Vagina (tissue), 2 donors: ENCODE data around the gene DDC.

Experiments used
- POLR2A ChIP-seq, 2 donors: fragments of 450-650 bp; IDR thresholded peaks; one replicate each; pipeline ENCODE4 v1.6.1; 2017; ENCODE audit warnings: antibody characterized with exemption in 2 of 2, mild to moderate bottlenecking in 2 of 2, moderate library complexity in 2 of 2
- TF ChIP-seq, protein P1 (sequence below), 3 experiments: fragments of 450-650 bp in 2 of 3; fragments of 200-600 bp in 1 of 3; sonication (generic) in 1 of 3; IDR thresholded peaks; one replicate each; pipeline ENCODE4 v1.5.1; 2017 to 2019; ENCODE audit warnings: antibody characterized with exemption in 3 of 3, mild to moderate bottlenecking in 2 of 3, moderate library complexity in 2 of 3

DNA sequence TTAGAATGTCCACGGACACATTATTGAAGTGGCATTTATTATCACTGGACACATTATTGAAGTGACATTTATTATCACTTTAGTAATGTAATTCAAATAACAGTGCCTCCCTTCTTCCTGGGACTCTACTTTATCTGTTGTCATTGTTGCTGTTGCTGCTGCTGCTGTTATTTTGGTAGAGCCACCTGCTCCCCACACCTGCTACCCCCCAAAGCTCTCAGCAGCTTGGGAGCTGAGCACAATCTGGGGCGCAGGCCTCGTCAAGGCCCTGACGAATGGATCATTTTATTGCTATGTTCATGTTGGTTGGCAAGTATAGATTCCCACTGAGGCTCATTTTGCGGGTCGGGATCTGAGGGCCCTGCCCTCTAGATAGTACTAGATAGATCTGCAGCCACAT is 139.9 kb downstream of the DDC start:
- TF ChIP-seq, protein P1, sequence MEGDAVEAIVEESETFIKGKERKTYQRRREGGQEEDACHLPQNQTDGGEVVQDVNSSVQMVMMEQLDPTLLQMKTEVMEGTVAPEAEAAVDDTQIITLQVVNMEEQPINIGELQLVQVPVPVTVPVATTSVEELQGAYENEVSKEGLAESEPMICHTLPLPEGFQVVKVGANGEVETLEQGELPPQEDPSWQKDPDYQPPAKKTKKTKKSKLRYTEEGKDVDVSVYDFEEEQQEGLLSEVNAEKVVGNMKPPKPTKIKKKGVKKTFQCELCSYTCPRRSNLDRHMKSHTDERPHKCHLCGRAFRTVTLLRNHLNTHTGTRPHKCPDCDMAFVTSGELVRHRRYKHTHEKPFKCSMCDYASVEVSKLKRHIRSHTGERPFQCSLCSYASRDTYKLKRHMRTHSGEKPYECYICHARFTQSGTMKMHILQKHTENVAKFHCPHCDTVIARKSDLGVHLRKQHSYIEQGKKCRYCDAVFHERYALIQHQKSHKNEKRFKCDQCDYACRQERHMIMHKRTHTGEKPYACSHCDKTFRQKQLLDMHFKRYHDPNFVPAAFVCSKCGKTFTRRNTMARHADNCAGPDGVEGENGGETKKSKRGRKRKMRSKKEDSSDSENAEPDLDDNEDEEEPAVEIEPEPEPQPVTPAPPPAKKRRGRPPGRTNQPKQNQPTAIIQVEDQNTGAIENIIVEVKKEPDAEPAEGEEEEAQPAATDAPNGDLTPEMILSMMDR (IDR thresholded peaks at IDR 0.05): no peak
- TF ChIP-seq POLR2A (IDR thresholded peaks at IDR 0.05): no peak
